Left lung (tissue), 10 donors: ENCODE data around the gene GATA5. TPM values are rescaled to one million over a fixed set of nuclear protein-coding genes. Genes with fewer than 3 reads are reported as not detected.

Source experiments
- ATAC-seq: fragments of 200-7000 bp; cut with Tn5 transposase; one replicate; pipeline ENCODE4 v1.9.1; 2020; ENCODE audit warnings: moderate library complexity
- DNase-seq, 4 donors: peaks; one replicate each; pipeline ENCODE4 v3.0.0-alpha.2; 2013 to 2020
- H3K27ac ChIP-seq, 2 donors: fragments of 200-600 bp; sonication (generic) in 1 of 2; one replicate each; pipeline versions ENCODE4 v1.5.0 to v1.8.0; 2020 to 2021
- H3K27me3 ChIP-seq, 2 donors: fragments of 200-600 bp; sonication (generic) in 1 of 2; one replicate each; pipeline versions ENCODE4 v1.5.0 to v1.8.0; 2020 to 2021
- H3K36me3 ChIP-seq, 2 donors: fragments of 200-600 bp; sonication (generic) in 1 of 2; one replicate each; pipeline versions ENCODE4 v1.5.0 to v1.8.0; 2020 to 2021
- H3K4me1 ChIP-seq, 2 donors: fragments of 200-600 bp; one replicate each; pipeline ENCODE4 v1.8.0; 2021
- H3K4me3 ChIP-seq, 2 donors: fragments of 200-600 bp; sonication (generic) in 1 of 2; one replicate each; pipeline versions ENCODE4 v1.5.0 to v1.8.0; 2020 to 2021; ENCODE audit warnings: mild to moderate bottlenecking in 1 of 2
- H3K9me3 ChIP-seq, 2 donors: fragments of 200-600 bp; sonication (generic) in 1 of 2; one replicate each; pipeline versions ENCODE4 v1.5.0 to v1.8.0; 2020 to 2021
- CTCF ChIP-seq, 2 donors: fragments of 200-600 bp; sonication (generic) in 1 of 2; IDR thresholded peaks; one replicate each; pipeline versions ENCODE4 v1.5.0 to v1.8.0; 2021; ENCODE audit warnings: antibody characterized with exemption in 2 of 2
- intact Hi-C, 2 donors: fragments of 100-400 bp; cut with DNase I; formaldehyde crosslinking; loops; one replicate each; pipeline versions ENCODE4 v1.11.2 to v1.14.2; 2022
- polyA plus RNA-seq, 6 donors: library from polyadenylated mRNA; unstranded; fragments of 120-200 nt; gene quantifications; one replicate each; pipeline ENCODE4 v1.2.1, GENCODE V29; 2013; ENCODE audit not compliant: insufficient read length in 6 of 6
- total RNA-seq, 2 donors: library from RNA; stranded (reverse); fragmentation: NEBNext Ultra II Directional; extraction: Animal tissue kit (Norgen Biotek cat#: 25700); gene quantifications; one replicate each; pipeline ENCODE4 v1.2.1, GENCODE V29; 2021
- donor health status: DM: no; HTN: yes; CAD: no.
- donor health status: DM: no; HTN: no; CAD: no.

GATA5 gene
- total and polyA plus RNA-seq, 8 donors, result 0.84 to 45.8 (median 30.9) TPM

- DNase-seq, result no peak
- no peak overlapping the region for H3K4me3 ChIP-seq
- no peaks in the 10 kb centered on the region for H3K4me1 ChIP-seq
- no peaks in the 10 kb centered on the region for H3K36me3 ChIP-seq
- intact Hi-C loops, result no loop called here
- no peak for TF ChIP-seq CTCF (IDR thresholded peaks at IDR 0.05)
- H3K27ac ChIP-seq, result no peak overlapping the region
- no peaks in the 10 kb centered on the region for H3K9me3 ChIP-seq
- peaks cover 0 to 93% of the 10 kb centered on the region in 2 donors for H3K27me3 ChIP-seq
- peak; percentile 38 for ATAC-seq
These were observed 40.5 kb upstream of the GATA5 start for GRCh38 chr20:62516338-62516737.

- peaks cover 0 to 97% of the 10 kb centered on the region in 2 donors for H3K27me3 ChIP-seq
- intact Hi-C loops, result no loop called here
These were observed 40.0 kb upstream of the GATA5 start for GRCh38 chr20:62515826-62516225.

GRCh38 chr20:62515280-62515679 is 39.5 kb upstream of the GATA5 start:
- peaks cover 0 to 94% of the 10 kb centered on the region in 2 donors for H3K27me3 ChIP-seq
- no peak overlapping the region for H3K27ac ChIP-seq
- H3K9me3 ChIP-seq, result no peaks in the 10 kb centered on the region
- H3K4me1 ChIP-seq, result no peaks in the 10 kb centered on the region
- DNase-seq (no peak), ATAC-seq (no peak)
- no peaks in the 10 kb centered on the region for H3K36me3 ChIP-seq
- no peak for TF ChIP-seq CTCF (IDR thresholded peaks at IDR 0.05)
- H3K4me3 ChIP-seq, result no peak overlapping the region
- intact Hi-C loops, result no loop called here

More at GRCh38 chr20:62515826-62516225, 40.0 kb upstream of the GATA5 start:
- H3K4me1 ChIP-seq, result no peaks in the 10 kb centered on the region
- no peak overlapping the region for H3K4me3 ChIP-seq
- H3K9me3 ChIP-seq, result no peaks in the 10 kb centered on the region
- DNase-seq (no peak), ATAC-seq (no peak)
- no peak overlapping the region for H3K27ac ChIP-seq
- TF ChIP-seq CTCF (IDR thresholded peaks at IDR 0.05), result no peak
- H3K36me3 ChIP-seq, result no peaks in the 10 kb centered on the region

GRCh38 chr20:62513991-62514390 is 38.2 kb upstream of the GATA5 start:
- Histone ChIP-seq H3K4me1 (no peaks in the 10 kb centered on the region), H3K36me3 (no peaks in the 10 kb centered on the region), H3K27ac (no peak overlapping the region), H3K9me3 (no peaks in the 10 kb centered on the region), H3K4me3 (no peak overlapping the region), H3K27me3 (peaks cover 0 to 81% of the 10 kb centered on the region in 2 donors)
- no peak for TF ChIP-seq CTCF (IDR thresholded peaks at IDR 0.05)
- intact Hi-C loops, result no loop called here
- no peak for ATAC-seq
- DNase-seq, result no peak

- intact Hi-C loops, result no loop called here
- no peak for DNase-seq
- no peaks in the 10 kb centered on the region for H3K9me3 ChIP-seq
These were observed 36.3 kb upstream of the GATA5 start for GRCh38 chr20:62511915-62512610.

More at GRCh38 chr20:62511915-62512610, 36.3 kb upstream of the GATA5 start:
- Histone ChIP-seq H3K27ac (no peak overlapping the region), H3K36me3 (no peaks in the 10 kb centered on the region), H3K27me3 (peaks cover 0 to 64% of the 10 kb centered on the region in 2 donors), H3K4me3 (no peak overlapping the region), H3K4me1 (no peaks in the 10 kb centered on the region)
- TF ChIP-seq CTCF (IDR thresholded peaks at IDR 0.05), result no peak
- ATAC-seq, result no peak
